GM06990 (cell line): ENCODE results near the gene DNAJA4.

Experiments
- DNase-seq: peaks from one replicate; pipeline ENCODE4 v3.0.0-alpha.2; 2011; ENCODE audit not compliant: insufficient read length; ENCODE audit errors: extremely low read depth
- H3K27me3 ChIP-seq: replicated peaks from 2 replicates; pipeline ENCODE4 v1.6.0; 2011; ENCODE audit warnings: low read length; ENCODE audit not compliant: control insufficient read depth, insufficient read depth
- H3K36me3 ChIP-seq: 2 replicates; pipeline ENCODE4 v1.5.1; 2011; ENCODE audit warnings: low read length; ENCODE audit not compliant: control insufficient read depth, insufficient read depth
- H3K4me3 ChIP-seq: replicated peaks from 2 replicates; pipeline ENCODE4 v1.5.1; 2011; ENCODE audit warnings: low read depth, mild to moderate bottlenecking, control low read depth, low read length
- TF ChIP-seq, protein P1 (sequence below): IDR thresholded peaks from 2 replicates; pipeline ENCODE4 v1.5.1; 2011; ENCODE audit warnings: low read length, control low read depth, mild to moderate bottlenecking, inconsistent platforms; ENCODE audit not compliant: insufficient read depth, poor library complexity, severe bottlenecking

DNAJA4 gene

DNA sequence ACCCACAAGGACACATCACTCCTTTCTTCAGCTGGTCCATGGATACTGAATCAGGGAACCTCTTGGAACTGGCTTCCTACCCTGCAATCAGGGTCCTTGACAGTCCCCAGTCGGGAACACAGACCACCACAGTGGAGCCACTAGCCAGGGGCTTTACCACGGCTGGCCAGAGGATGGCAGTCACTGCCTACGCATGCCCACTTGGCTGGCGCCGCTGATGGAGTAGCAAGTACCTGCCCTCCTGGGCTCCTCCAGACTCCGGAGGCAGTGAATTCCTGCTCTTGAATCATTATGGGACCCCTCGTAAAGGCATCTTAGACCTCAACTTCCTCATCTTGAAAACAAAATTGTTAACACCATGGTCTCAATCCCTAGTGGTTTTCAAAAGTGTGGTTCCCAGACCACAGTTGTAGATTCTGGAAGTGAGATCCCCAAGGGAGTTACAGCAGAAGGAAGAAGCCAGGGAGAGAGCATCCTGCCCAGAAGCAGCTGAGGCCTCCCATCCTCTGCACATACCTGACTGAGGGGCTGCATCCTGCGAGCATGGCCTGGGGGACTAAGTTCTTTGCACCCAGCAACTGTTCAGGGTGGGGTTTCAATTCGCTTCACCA lies 44.2 kb downstream of the DNAJA4 start:
- no peaks in the 10 kb centered on the region for H3K27me3 ChIP-seq
- no peaks in the 10 kb centered on the region for H3K36me3 ChIP-seq
- DNase-seq, result peak; percentile 50
- H3K4me3 ChIP-seq, result no peak overlapping the region
- TF ChIP-seq, protein P1, sequence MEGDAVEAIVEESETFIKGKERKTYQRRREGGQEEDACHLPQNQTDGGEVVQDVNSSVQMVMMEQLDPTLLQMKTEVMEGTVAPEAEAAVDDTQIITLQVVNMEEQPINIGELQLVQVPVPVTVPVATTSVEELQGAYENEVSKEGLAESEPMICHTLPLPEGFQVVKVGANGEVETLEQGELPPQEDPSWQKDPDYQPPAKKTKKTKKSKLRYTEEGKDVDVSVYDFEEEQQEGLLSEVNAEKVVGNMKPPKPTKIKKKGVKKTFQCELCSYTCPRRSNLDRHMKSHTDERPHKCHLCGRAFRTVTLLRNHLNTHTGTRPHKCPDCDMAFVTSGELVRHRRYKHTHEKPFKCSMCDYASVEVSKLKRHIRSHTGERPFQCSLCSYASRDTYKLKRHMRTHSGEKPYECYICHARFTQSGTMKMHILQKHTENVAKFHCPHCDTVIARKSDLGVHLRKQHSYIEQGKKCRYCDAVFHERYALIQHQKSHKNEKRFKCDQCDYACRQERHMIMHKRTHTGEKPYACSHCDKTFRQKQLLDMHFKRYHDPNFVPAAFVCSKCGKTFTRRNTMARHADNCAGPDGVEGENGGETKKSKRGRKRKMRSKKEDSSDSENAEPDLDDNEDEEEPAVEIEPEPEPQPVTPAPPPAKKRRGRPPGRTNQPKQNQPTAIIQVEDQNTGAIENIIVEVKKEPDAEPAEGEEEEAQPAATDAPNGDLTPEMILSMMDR, result peak; percentile 95

DNA sequence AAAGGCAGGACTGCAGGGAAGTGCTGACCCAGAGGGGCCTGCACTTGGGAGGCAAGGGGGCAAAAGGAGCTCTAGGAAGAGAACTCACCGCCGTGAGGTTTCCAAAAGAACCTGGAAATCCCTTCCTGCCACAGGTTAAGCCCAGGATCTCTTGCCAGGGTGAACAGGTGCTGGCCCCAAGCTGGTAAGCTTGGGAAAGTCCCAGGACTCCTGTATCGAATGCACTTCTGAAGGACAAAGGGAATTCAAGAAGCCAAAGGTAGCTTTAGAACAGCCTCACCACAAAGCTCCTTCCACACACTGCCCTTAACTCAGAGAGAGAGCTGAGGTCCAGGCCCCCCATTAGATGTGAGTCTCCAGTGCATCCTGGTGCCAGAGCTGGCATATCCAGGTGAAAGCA lies 46.9 kb downstream of the DNAJA4 start:
- Histone ChIP-seq H3K4me3 (no peak overlapping the region), H3K36me3 (no peaks in the 10 kb centered on the region), H3K27me3 (no peaks in the 10 kb centered on the region)
- DNase-seq, result no peak
- TF ChIP-seq, protein P1, result no peak

DNA sequence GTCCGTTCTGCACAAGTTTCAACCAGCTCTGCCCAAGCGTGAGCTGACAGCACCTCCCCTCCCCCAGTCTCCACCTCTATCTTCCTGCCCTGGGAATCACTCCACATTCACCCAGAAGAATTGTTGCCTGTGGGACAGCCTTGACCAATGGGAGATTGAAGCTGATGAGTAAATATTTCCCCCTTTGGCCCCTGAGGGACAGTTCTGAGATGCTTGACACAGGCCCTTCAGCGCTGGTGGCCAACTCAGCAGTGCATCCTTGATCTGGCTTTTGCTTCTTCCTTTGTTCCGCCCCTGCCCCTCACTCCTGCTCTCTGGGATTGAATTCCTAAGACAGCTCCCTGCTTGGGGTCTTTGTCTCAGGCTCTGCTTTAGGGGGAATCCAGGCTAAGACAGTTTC lies 48.2 kb downstream of the DNAJA4 start:
- H3K4me3 ChIP-seq, result no peak overlapping the region
- H3K27me3 ChIP-seq, result no peaks in the 10 kb centered on the region
- no peak for DNase-seq
- no peaks in the 10 kb centered on the region for H3K36me3 ChIP-seq
- TF ChIP-seq, protein P1, result no peak

DNA sequence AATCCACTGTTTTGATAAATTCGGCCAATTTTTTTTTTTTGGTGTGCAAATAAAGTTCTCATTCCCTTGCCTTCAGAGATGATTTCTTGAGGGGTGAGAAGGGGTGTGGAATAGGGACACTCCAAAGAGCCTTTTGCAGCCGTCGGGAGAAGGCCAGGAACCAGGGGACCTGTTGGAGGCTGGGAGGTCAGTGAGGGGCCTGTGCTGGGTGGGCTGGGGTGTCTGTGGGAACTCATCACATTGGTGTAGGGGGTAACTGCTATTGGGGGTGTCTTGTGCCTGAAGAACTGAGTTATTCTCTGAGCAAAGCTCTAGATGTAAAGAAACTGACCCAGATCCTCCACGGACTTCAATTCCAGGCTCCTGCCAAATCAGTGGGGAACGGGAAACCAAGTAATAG lies 48.6 kb downstream of the DNAJA4 start:
- H3K4me3 ChIP-seq, result no peak overlapping the region
- DNase-seq, result no peak
- H3K36me3 ChIP-seq, result no peaks in the 10 kb centered on the region
- H3K27me3 ChIP-seq, result no peaks in the 10 kb centered on the region
- TF ChIP-seq, protein P1, result no peak

DNA sequence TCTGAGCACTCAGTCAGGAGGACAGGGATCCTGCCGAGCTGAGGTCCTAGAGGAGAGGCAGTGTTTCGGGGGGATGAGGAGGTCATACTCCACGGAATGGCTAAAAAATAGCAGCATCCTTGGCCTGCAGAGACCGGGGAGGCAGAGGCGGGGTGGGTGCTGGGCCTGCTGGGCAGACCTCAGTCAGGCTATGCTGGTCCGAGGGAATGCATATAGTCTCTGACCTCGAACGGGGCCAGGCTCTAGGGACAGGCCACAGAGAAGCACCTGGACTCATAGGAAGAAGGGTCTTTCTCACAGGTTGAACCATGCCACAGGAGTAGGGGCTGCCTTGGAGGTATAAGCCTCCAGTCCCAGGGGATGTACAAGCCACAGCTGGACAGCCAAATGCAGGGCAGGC lies 49.0 kb downstream of the DNAJA4 start:
- Histone ChIP-seq H3K36me3 (no peaks in the 10 kb centered on the region), H3K27me3 (no peaks in the 10 kb centered on the region), H3K4me3 (no peak overlapping the region)
- TF ChIP-seq, protein P1, result no peak
- DNase-seq, result no peak

DNA sequence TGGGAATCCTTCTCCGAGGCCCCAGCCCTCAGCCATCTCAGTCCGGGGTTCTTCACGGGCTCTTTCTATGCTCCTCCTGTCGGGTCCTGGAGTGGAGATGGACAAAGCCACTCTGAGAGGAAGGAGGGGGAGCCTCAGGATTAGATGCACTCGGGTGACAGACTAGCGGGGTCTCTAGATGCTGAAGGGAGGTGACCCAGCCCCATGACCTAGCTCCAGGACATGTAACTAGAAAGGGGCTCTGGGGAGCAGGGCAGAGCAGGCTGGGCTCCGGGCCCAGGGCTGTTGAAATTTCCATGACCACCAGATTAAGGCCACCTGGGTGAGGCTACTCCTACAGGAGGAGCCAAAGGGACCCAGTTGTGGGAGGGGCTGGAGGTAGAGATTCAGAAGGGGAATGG lies 49.8 kb downstream of the DNAJA4 start:
- no peaks in the 10 kb centered on the region for H3K27me3 ChIP-seq
- DNase-seq, result no peak
- TF ChIP-seq, protein P1, result no peak
- H3K4me3 ChIP-seq, result no peak overlapping the region
- no peaks in the 10 kb centered on the region for H3K36me3 ChIP-seq
